Fibroblast of gingiva (primary cell): ENCODE data around the gene KRT73.

Experiments
- DNase-seq: peaks from one replicate; pipeline ENCODE4 v3.0.0-alpha.2; 2011; ENCODE audit warnings: low read depth

Gene KRT73

DNA sequence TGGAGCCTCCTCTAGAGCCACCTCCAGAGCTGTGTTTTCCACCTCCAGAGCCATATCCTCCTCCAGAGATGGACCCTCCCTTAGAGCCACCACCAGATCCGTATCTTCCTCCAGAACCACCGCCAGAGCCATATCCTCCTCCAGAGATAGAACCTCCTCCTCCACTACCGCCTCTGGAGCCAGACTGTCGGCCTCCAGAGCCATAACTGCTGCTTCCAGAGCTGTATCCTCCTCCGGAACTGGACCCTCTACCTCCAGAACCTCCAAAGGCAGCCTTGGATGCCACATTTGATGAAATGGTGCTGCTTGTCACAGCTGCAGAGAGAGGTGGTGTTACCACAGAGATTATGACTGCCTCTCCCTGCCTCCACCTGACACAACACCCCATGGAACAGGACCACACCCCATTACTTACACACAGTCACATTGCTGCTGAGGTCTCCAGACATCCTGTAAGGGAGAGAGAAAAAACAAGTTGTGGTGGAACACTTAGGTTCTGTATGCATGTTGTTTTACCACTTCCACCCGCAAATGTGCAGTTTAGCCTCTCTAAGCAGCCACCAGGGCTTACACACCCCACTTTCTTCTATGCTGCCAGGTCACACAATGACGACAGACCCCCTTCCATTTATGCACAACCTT lies 26.9 kb upstream of the KRT73 start:
- no peak for DNase-seq

DNA sequence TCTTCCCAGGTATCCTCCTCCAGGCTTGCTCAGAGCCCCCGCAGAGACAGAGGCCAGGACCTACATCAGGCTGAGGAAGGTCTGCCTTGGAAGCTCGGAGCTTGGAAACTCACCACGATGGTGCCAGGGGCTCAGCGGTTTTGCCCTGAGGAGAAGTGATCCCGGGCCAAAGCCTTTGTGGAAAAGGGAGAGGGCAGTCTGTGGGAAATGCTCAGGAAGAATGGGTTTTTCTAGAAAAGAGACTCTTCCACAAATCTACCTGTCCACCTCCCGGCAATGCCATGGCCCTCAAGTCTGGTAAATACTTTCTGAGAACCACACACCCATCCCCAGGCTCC lies 25.7 kb upstream of the KRT73 start:
- DNase-seq, result no peak

DNA sequence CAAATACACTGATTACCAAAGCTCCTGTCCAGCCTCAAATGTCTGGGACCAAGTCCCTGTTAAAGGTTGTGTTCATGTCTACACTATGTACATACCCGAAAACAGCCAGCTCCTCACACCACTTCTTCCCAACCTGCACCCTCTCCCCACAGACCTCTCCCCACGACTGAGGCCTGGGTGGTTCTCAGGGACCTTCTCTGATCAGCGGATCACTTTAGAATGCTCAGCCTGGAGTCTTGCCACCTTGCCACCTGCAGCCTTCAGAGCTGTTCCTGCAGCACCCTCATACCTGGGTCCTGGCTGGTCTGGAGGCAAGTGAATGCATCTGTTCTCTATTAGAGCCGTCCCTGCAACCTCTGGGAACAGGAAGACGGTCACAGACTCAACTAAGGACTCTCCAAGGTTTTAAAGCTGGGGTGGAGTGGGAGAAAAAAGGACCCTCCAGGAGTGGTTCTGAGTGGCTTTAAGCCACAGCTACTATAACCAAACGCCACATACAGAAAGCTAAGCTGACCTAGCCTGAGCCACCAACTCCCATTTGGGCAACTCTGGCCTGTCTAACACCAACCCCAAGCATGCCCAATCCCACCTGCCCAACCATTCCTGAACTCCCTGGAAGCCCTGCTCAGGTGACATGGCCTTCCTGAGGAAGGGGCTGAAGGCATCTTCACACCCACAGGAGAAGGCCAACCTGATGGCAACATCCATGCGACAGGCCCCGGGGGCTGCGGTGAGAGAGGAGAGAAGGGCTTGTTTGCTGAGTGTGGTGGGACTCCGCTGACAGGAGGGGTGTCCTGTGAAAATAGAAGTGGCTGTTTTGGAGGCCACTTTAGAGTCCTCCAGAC lies 25.1 kb upstream of the KRT73 start:
- no peak for DNase-seq

DNA sequence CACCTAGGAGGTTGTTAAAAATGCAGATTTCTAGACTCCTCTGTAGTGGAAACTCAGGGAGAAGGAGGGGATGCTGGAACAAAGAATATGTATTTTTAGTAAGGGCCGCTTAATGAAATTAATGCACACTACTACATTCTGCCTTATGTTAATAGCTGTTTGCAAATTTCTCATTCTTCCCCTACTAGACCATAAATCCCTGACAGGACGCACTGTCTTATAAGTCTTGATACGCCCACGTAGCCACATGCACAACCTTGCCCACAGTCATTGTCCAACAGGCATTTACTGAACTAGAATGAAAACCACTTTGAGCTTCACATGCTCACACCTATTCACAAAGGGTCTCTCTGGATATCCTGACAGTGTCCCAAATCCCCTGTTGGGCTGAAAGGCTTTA lies 23.1 kb upstream of the KRT73 start:
- no peak for DNase-seq

DNA sequence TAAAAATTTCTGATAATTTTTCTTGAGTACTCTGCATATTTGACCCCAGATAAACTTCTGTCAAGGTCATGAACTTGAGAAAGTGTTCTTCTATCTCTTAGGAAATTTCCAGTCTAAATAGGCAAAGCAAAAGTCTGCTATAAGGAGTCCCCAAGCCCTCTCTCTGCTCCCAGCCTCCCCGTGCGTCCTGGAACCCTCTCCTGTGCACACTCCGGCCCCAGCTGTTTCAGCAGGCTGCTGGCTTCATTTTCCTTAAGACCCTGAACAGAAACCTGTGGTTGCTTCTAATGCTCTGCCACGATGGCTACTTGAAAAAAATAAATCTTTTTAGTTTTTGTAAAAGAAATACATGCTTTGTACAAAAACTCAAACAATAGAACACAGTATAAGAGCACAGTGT lies 18.9 kb upstream of the KRT73 start:
- DNase-seq, result no peak

DNA sequence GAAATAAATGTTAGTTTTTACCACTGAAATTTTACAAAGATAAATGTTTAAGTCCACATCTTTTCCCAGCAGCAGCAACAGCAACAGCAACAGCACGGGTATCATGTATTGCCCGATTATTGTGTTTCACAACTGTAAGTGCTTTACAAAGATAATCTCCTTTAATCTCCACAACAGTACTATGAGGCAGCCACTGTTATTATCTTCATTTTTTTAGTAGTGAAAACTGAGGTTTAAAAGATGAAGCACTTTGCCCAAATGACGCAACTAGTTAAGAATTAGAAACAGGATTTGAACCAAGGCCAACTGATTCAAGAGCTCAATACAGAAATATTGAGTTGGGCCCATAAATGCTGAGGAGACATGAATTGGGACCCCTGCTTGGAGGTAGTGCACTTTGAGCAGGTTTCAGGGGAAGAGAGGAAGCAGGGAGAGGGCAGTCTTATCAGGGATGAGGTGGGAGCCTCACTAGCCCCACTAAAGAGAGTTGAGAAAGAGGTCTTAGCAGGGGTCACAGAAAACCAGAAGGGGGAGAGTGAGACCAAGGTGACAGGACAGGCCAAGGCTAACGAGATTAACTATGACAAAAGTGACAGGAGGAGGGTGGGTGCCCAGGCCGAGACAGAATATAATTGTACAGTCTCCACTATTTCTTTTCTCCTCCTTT lies 18.4 kb upstream of the KRT73 start:
- DNase-seq, result no peak

DNA sequence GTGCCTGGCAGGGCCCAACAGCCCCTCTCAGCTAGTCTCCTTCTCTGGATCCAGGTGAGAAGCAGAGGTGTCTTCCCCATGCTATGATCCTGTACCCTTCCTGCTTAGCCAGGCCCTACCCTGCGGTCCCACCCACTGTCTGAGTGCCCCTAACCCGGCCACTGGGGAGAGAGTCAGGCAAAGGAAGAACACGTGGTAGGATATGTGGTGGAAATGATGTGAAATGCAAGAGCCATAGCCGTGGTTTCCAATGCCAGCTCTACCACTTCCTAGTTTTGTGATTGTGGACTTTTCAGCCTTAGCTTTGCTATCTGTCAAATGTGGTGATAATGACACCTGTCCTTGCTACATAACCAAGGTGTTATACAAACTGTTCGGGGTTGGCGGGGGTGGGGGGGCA lies 17.8 kb upstream of the KRT73 start:
- DNase-seq, result no peak

DNA sequence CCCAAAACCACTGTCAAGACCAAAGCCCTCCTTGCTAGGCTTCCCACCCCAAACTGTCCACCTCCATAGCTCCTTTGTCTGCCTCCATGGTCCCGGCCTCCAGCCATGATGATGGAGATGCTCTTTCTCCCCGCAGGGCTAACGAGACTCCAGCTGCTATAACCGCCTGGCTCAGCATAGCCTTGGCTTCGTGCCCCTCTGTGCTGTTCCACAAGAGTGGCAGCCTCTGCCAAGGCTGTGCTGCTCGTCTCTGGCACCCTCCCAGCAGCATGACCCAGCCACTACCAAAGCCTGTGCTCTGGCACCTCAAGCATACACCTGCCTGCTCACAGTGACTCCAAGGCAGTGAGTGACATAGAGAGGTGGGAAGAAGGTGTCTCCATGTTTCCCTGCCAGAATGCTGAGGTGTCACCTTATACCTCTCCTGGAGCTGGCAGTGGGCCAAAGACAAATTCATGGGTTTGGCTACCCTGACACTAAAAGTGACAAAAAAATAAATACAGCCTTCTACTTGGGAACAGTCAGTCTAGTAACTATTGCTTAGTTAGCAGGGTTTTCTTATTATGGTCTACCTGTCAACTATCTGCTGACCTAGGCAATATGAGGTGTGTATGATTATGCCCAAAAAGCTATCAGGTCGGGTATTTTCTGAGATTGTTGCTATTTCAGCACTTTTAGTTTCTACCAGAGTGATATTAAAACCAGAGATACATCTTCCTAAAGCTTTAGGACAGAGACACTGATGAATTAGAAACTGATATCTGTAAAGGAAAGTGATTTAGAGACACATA lies 16.1 kb upstream of the KRT73 start:
- DNase-seq, result no peak

DNA sequence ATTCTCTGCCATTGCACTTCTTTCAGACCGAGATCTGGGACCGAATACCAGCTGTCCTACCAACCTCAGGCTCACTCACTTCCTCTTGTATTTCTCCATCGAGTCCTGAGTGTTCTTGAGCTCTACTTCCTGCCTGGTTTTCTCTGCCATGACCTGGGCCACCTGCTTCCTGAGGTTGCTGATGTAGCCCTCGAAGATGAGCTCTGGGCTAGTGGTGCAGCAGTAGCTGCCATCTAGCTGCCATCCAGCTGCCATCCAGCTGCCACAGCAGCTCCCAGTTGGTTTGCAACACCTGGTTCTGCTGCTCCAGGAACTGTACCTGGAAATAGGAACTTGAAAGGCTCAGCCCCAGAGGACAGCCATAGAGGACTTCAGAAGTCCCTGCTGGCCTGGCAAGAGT lies 15.0 kb upstream of the KRT73 start:
- DNase-seq, result no peak

DNA sequence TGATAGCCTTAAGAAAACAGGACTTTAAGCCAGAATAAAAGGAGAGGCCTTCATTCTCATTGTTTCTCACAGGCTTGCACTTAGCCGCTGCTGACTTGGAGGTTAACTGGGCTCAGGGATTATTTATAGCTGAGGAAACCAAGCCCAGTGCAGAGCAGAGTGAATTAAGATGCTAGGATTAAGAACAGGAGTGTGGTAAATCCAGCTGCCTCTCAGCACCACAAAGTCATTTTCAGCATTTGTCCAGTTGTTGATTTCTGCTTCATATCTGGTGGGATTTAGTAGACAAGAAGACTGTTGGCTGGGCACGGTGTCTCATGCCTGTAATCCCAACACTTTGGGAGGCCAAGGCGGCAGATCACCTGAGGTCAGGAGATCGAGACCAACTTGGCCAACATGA lies 14.3 kb upstream of the KRT73 start:
- DNase-seq, result no peak

DNA sequence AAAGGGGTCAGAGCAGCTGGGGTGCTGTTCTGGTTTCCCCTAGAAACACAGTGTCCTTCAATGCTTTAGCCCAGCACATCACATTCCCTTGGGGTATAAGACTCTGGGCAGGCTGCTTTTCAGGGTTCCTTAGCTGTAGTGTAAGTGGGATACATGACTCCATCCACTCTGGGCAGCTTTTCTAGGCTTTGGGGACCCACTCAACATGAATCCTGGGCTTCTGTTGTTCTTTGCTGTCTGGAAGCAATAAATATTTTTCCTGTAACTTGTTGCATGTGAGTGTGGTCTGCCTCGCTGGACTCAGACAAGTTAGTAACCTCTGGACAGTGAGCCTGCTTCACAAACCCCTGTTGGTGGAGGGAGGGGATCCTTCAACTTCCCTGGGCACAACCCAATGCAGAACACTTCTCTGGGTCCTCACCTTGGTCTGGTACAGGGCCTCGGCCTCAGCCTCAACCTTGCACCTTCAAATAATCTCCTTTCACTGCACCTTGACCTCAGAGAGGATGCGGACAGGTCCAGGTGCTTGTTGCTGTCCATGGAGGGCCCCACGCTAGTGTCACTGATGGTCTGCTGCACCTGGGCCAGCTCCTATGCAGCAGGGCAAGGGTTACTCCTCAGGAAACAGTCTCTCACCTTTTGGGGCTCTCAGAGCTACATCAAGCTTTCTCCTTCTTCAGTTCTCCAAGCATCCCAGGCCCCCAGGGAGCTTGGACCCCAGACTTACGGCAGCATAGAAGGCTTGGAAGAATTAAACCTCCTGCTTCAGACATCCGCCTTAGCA lies 13.5 kb upstream of the KRT73 start:
- DNase-seq, result no peak

DNA sequence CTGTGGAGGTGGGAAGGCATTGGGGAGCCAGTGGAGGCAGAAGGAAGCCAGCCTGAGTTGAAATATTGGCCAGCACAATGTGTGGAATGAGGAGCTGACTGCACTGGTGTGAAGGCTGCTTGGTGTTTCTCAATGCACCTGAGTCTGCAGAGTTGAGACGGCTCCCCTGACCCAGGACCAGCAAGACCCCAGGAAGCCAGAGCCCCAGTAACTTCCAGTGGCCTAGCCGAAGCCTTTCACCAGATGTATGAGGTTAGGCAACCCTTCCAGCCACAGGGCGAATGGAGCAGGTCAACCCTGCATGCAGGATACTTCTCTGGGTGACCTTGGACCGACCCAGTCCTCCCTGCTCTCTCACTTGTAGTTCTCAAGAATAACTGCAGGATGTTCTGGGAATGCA lies 12.9 kb upstream of the KRT73 start:
- DNase-seq, result no peak

DNA sequence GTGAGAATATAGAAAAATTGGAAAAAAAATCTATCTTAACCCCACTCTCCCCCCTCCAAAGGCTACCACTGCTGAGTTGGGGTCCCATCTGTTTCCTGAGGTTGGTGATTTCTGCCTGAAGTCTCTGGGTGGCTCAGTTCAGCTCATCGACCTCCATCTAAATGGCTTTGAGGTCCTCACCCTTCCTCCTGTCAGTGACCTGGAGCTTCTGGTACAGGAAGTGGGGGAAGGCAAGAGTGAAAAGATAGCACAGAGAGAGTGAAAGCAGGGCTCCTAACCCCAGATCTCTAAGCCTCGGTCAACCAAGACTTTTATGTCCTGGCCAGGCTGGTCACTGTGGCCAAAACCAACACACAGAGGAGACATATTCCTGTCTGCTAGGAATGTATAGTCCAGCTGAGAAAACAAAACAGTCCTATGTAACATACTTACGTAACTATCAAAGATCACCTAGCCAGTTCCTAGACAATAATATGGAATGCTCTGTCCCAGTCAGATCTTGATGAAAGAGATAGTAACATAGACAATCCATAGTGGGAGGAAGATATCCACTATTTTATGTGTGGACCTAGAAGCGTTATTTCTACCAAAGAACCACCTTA lies 12.3 kb upstream of the KRT73 start:
- DNase-seq, result no peak

DNA sequence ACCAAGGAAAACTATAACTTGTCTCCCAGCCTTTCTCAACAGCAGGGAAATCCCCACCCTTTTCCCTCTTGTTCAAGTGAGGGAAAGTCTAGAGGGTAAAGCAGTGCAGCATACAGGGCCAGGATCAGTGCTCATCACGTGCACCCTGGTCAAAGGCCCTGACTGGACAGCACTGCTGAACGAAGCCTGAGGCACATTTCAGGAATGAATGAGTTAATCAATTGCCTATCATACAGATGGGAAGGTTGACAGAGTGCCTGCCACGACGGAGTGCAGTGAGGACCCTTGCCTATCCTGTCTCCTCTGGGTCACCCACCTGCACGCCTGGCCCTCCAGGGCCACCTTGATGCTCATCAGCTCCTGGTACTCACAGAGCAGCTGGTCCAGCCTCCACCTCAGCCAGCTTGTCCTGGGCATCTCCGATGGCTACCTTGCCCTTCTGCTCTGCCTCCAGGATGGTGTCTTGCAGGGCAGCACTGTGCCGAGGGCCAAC lies 11.7 kb upstream of the KRT73 start:
- no peak for DNase-seq

DNA sequence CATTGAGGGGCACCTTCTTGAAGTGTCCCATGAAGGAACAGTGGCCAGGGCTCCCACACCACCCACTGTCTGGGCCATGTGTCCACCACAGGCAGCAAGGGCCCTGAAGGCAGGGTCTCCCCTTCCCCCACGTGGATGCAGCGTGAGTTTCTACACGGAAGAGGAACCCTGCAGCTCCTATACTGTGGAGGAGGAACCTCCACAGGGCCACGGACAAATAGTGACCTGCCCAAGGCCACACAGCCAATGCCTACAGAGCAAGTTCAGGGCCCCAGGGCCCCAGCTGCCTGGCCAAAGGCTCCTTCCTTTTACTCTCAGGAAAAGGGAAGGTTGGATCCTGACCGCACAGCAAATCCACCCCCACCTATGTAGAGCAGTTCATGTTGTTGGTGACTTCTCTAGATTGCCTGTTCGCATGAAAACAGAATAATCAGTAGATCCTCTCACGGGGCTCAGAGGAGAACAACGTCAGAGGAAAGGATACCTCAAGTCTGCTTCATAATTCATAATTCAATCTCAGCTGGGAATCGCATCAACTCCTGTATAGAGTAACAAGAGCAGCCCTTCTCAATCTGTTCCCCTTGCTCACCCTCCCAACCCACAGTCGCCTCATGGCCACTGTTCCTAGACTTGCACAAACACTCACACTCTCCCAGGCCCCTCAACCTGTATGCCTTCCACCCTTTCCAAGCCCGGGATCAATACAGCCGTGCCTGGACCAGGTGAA lies 11.1 kb upstream of the KRT73 start:
- no peak for DNase-seq

DNA sequence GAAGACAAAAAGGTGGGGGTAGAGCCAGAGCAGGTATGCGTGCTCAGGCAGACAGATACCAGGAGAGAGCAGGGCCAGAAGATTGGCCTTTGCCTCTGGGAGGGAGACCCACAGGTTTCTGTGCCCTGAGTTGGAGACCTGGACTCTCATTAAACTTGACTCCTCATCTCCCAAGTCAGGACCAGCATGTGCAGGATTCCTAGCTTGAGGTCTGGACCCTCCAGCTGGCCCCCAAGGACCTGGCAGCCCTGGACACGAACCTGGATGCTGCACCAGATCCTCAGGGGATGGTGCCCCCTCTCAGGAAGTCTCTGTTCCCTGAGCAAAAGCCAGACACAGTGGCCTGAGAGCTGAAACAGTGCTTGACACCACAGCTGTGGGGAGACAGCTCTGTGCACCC lies 10.5 kb upstream of the KRT73 start:
- DNase-seq, result no peak

DNA sequence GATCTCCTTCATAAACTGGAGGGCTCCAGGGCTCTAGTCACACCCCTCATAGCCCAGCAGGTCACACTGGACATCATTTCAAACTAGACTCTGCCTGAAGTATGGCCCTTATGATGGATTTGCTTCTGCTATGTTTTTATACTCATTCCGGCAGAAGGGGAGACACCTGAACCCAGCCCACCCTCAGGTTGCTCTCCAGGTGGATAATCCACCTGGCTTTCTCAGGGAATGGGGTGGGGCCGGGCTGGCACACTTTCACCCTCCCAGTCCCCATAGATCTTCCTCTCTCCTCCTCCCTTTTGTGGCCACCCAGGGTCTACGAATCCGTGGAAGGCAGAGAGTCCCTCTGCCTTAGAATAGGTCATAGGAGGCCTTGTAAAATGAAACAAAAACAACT lies 9.8 kb upstream of the KRT73 start:
- no peak for DNase-seq

DNA sequence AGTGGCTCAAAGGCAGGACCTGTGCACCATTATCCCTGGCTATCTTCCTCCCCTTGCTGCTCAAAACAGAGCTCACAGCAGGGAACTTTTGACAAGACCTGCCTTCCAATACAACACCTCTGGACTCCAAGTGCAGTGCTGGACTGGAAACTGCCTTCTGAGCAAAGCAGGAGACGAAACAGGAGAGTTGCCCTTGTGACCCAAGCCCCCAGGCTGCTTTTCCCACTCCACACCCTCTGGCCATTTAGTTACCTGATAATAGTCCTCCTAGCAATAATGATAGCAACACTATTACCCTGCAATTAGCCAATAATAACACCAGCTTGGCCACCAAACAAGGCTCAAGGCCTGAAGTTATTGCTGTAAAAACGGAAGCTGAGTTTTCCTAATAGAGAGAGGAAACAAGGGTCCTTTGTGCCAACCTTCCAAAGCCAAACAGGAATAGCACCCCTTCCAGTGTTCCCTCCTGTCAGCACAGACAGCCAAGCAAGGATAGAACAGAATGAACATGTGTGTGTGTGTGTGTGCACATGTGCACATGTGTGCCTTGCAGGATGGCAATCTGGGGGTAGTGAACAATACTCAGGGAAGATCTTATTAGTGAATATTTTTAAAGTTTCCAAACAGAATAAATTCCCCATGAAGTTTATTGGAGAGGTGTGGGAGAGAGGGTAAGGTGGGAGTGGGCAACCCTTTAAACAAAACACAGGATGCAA lies 9.2 kb upstream of the KRT73 start:
- no peak for DNase-seq

DNA sequence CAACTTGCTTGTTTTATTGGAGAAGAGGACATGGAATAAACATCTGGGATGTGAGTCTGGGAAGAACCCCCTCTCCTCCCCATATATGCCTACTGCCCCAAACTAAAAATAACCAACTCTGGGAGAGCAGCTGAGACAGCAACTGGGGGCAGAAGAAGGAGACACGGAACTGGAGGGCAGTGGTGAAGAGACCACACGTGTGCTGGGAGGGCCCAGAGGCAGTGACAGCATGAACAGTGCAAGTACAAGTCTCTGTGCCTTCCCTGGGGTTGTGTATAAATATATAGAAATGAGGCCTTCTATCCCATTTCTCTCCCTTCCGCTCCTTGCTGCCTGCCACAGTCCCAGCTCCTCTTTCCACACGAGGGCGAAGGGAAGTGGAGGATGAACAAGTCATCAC lies 4.0 kb upstream of the KRT73 start:
- DNase-seq, result no peak

DNA sequence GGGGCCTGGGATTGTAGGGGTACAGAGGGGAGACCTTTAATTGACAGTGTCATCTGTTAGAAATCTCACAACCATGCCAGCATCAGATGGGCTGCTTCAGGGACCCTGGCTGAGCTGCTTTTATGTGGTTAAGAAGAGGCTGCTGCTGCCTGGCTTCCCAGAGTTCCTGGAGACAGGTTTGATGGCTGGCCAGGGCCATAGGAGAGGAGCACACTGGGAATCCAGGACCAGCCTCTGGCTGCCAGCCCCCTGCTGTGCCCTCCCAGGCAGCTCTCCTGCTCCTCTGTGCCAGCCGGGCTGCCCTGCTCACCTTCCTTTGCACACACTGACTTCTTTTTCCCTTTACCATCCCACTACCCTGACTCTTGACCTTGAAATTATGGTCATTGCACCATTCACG lies 507 bp upstream of the KRT73 start:
- DNase-seq, result no peak
